Thymus (tissue), 11 donors: Measurements from ENCODE around the gene USH2A. TPM values are rescaled to one million over a fixed set of nuclear protein-coding genes. Genes with fewer than 3 reads are reported as not detected.

Experiments
- DNase-seq, 9 donors: peaks; one replicate each; pipeline ENCODE4 v3.0.0-alpha.2; 2013; ENCODE audit warnings: low spot score in 9 of 9, low read depth in 6 of 9, missing footprints in 1 of 9
- H3K27ac ChIP-seq, 2 donors: one replicate each; pipeline ENCODE4 v1.5.1; 2013; ENCODE audit warnings: control low read depth in 1 of 2, low read depth in 1 of 2, low read length in 1 of 2, mild to moderate bottlenecking in 1 of 2, moderate library complexity in 1 of 2
- H3K27me3 ChIP-seq, 2 donors: one replicate each; pipeline ENCODE4 v1.5.1; 2013; ENCODE audit warnings: low read length in 1 of 2; ENCODE audit not compliant: control insufficient read depth in 2 of 2, insufficient read depth in 1 of 2
- H3K36me3 ChIP-seq, 2 donors: one replicate each; pipeline ENCODE4 v1.5.1; 2013; ENCODE audit warnings: low read length in 1 of 2, mild to moderate bottlenecking in 1 of 2, moderate library complexity in 1 of 2; ENCODE audit not compliant: control insufficient read depth in 2 of 2, insufficient read depth in 2 of 2
- H3K4me1 ChIP-seq, 2 donors: one replicate each; pipeline ENCODE4 v1.5.1; 2013; ENCODE audit warnings: low read length in 2 of 2; ENCODE audit not compliant: control insufficient read depth in 2 of 2, insufficient read depth in 2 of 2
- H3K4me3 ChIP-seq, 2 donors: one replicate each; pipeline ENCODE4 v1.5.1; 2013; ENCODE audit warnings: low read length in 2 of 2, control low read depth in 1 of 2, mild to moderate bottlenecking in 1 of 2
- H3K9me3 ChIP-seq, 2 donors: one replicate each; pipeline ENCODE4 v1.5.1; 2013; ENCODE audit warnings: low read length in 1 of 2, mild to moderate bottlenecking in 1 of 2; ENCODE audit not compliant: control insufficient read depth in 2 of 2, insufficient read depth in 1 of 2
- WGBS: extraction: QIAGEN DNeasy Blood & Tissue Kit; methylation state at CpG from one replicate; pipeline ENCODE4 v1.1.7; 2013; 5-methylcytosine and 5-hydroxymethylcytosine counted together
- polyA plus RNA-seq: library from polyadenylated mRNA; stranded (reverse); fragments of 200-250 nt; gene quantifications from one replicate; pipeline ENCODE4 v1.2.3, GENCODE V29; 2013
- total RNA-seq: library from RNA; stranded (reverse); fragments of 120-200 nt; gene quantifications from one replicate; pipeline ENCODE4 v1.2.4, GENCODE V29; 2013
- donor health status: healthy.

USH2A gene
- total and polyA plus RNA-seq, 2 donors, result 0.09 to 0.14 TPM

DNA sequence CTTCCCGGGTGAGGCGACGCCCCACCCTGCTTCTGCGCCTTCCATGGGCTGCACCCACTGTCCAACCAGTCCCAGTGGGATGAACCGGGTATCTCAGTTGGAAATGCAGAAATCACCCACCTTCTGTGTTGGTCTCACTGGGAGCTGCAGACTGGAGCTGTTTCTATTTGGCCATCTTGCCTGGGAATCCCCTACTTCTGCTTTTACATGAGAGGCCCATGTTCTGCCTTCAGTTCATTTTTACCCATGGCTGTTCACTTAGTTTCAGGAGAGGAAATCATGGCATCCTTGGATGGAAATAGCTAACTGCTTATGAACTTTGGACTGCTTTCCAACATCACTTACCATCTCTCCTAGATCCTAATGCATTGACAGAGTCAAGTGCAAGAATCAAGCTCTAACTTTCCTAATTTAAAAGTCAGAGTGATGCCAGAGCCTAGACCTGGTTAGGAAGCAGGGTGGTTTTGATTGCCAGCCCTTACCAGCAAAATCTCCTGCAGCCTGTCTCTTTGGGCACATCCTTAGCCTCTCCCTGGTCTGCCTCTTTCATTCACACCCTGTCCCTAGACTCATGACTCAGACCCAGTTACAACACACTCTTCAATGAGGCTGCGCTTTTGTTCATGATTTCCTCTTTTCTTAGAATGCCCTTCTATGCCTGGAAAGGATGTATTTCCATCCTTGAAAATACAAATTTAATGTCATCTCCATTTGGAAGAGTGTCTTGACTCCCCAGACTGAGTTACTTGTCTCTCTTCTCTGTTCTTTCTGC lies 719.0 kb downstream of the USH2A start:
- Histone ChIP-seq H3K4me1 (no peaks in the 10 kb centered on the region), H3K27me3 (no peaks in the 10 kb centered on the region), H3K9me3 (no peaks in the 10 kb centered on the region), H3K36me3 (no peaks in the 10 kb centered on the region), H3K27ac (no peak overlapping the region), H3K4me3 (no peak overlapping the region)
- DNase-seq, result no peak
- 86% methylated on average over 6 of the region's 6 CpGs for WGBS

- no peaks in the 10 kb centered on the region for H3K27me3 ChIP-seq
- WGBS, result 93% methylated on average over 2 of the region's 2 CpGs
- H3K27ac ChIP-seq, result no peak overlapping the region
- no peaks in the 10 kb centered on the region for H3K36me3 ChIP-seq
- DNase-seq, result no peak
- H3K4me1 ChIP-seq, result no peaks in the 10 kb centered on the region
- no peaks in the 10 kb centered on the region for H3K9me3 ChIP-seq
- H3K4me3 ChIP-seq, result no peak overlapping the region
Observed at GRCh38 chr1:215682232-215682631, 741.0 kb downstream of the USH2A start.

GRCh38 chr1:215681041-215681440 lies 742.2 kb downstream of the USH2A start:
- no peak overlapping the region for H3K27ac ChIP-seq
- no peak for DNase-seq
- H3K36me3 ChIP-seq, result no peaks in the 10 kb centered on the region
- H3K9me3 ChIP-seq, result no peaks in the 10 kb centered on the region
- H3K27me3 ChIP-seq, result no peaks in the 10 kb centered on the region
- WGBS, result 88% methylated on average over 2 of the region's 2 CpGs
- no peaks in the 10 kb centered on the region for H3K4me1 ChIP-seq
- H3K4me3 ChIP-seq, result no peak overlapping the region

DNA sequence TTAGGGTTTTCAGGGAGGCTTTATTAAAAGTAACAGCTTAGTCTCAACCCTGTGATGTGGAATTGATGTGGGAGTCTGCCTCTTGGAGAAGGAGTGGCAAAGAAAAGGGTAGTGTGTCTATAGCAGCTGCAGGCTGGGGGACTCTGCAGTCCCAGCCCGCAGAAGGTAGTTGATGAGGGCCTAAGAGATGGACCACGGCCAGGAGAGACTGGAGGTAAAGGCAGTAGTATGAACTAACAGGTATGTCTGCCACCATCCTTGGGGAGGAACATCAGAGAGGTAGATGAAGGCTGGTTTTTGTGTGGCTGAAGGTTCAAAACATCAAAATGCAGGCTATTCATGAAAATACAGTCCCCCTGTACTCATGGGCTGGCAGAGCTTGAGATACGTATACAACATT lies 744.0 kb downstream of the USH2A start:
- H3K4me3 ChIP-seq, result no peak overlapping the region
- 88% methylated on average over 3 of the region's 3 CpGs for WGBS

GRCh38 chr1:215677112-215677511 lies 746.1 kb downstream of the USH2A start:
- no peak overlapping the region for H3K27ac ChIP-seq
- H3K4me1 ChIP-seq, result no peaks in the 10 kb centered on the region
- no peaks in the 10 kb centered on the region for H3K36me3 ChIP-seq
- no peaks in the 10 kb centered on the region for H3K9me3 ChIP-seq
- no peak overlapping the region for H3K4me3 ChIP-seq
- no peak for DNase-seq
- WGBS, result 90% methylated on average over 4 of the region's 4 CpGs
- no peaks in the 10 kb centered on the region for H3K27me3 ChIP-seq

More for the DNA sequence above, 744.0 kb downstream of the USH2A start:
- H3K36me3 ChIP-seq, result no peaks in the 10 kb centered on the region
- no peak for DNase-seq
- no peaks in the 10 kb centered on the region for H3K9me3 ChIP-seq
- no peaks in the 10 kb centered on the region for H3K27me3 ChIP-seq
- no peaks in the 10 kb centered on the region for H3K4me1 ChIP-seq
- no peak overlapping the region for H3K27ac ChIP-seq

GRCh38 chr1:215673943-215674342 lies 749.3 kb downstream of the USH2A start:
- H3K36me3 ChIP-seq, result no peaks in the 10 kb centered on the region
- no peak overlapping the region for H3K27ac ChIP-seq
- H3K4me3 ChIP-seq, result no peak overlapping the region
- no peak for DNase-seq
- no peaks in the 10 kb centered on the region for H3K4me1 ChIP-seq
- H3K27me3 ChIP-seq, result no peaks in the 10 kb centered on the region
- 90% methylated on average over 4 of the region's 4 CpGs for WGBS
- H3K9me3 ChIP-seq, result no peaks in the 10 kb centered on the region

- WGBS, result 74% methylated on average over 2 of the region's 2 CpGs
- Histone ChIP-seq H3K27me3 (no peaks in the 10 kb centered on the region), H3K4me3 (no peak overlapping the region), H3K9me3 (no peaks in the 10 kb centered on the region), H3K27ac (no peak overlapping the region), H3K4me1 (no peaks in the 10 kb centered on the region), H3K36me3 (no peaks in the 10 kb centered on the region)
- DNase-seq, result no peak
Observed at GRCh38 chr1:215672482-215672881, 750.8 kb downstream of the USH2A start.

- Histone ChIP-seq H3K4me1 (no peaks in the 10 kb centered on the region), H3K9me3 (no peaks in the 10 kb centered on the region), H3K27me3 (no peaks in the 10 kb centered on the region), H3K36me3 (no peaks in the 10 kb centered on the region), H3K4me3 (no peak overlapping the region), H3K27ac (no peak overlapping the region)
- no peak for DNase-seq
- 40% methylated on average over 4 of the region's 4 CpGs for WGBS
Observed at GRCh38 chr1:215669806-215670491, 753.3 kb downstream of the USH2A start.

DNA sequence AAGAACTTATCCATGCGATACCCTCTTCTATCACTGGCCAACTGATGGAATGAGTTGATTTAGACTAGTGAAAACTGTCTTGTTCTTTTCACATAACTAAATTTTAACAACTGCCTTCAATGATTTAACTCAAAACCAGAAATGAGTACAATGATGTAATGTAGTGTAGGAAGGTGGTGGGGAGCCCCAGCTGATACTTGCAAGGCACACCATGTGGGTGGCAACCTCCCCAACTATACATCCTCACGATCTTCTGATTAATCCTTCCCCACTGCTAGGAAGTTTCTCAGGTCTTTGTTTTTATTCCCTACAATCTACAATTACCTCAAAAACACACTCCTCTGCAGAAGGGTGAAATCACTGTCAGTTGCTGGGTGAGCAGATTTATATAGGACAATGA lies 755.5 kb downstream of the USH2A start:
- no peaks in the 10 kb centered on the region for H3K36me3 ChIP-seq
- no peaks in the 10 kb centered on the region for H3K27me3 ChIP-seq
- 94% methylated on average over 2 of the region's 2 CpGs for WGBS
- H3K27ac ChIP-seq, result no peak overlapping the region
- H3K4me3 ChIP-seq, result no peak overlapping the region
- H3K9me3 ChIP-seq, result no peaks in the 10 kb centered on the region
- no peak for DNase-seq
- no peaks in the 10 kb centered on the region for H3K4me1 ChIP-seq
